ENCODE results near the gene CTNNA2. TPM values are rescaled to one million over a fixed set of nuclear protein-coding genes. Genes with fewer than 3 reads are reported as not detected.

Gene CTNNA2
- total RNA-seq, 2 donors from 2014 or later, result 0.37 to 0.92 TPM

GRCh38 chr2:80482276-80482675 is 969.4 kb downstream of the CTNNA2 start:
- intact Hi-C loops (cut with DNase I, micrococcal nuclease), result no loop called here
- DNase-seq (no peak), ATAC-seq (no peak)

GRCh38 chr2:80489717-80490116 is 976.9 kb downstream of the CTNNA2 start:
- ATAC-seq, result no peak
- DNase-seq, result no peak
- intact Hi-C loops (cut with DNase I, micrococcal nuclease), result no loop called here

- ATAC-seq (no peak), DNase-seq (no peak)
- intact Hi-C loops (cut with DNase I, micrococcal nuclease), result no loop called here
Measured at GRCh38 chr2:80490964-80491363, 978.1 kb downstream of the CTNNA2 start.

GRCh38 chr2:80496346-80496745 is 983.5 kb downstream of the CTNNA2 start:
- ATAC-seq (no peak), DNase-seq (no peak)
- intact Hi-C loops (cut with DNase I, micrococcal nuclease), result no loop called here

GRCh38 chr2:80496775-80497174 is 983.9 kb downstream of the CTNNA2 start:
- no peak for ATAC-seq
- intact Hi-C loops (cut with DNase I, micrococcal nuclease), result no loop called here

GRCh38 chr2:80499095-80499494 is 986.2 kb downstream of the CTNNA2 start:
- intact Hi-C loops (cut with DNase I, micrococcal nuclease), result no loop called here
- DNase-seq (peak in 1 of 2 donors; percentile 46), ATAC-seq (peak; percentile 50)

More at GRCh38 chr2:80496775-80497174, 983.9 kb downstream of the CTNNA2 start:
- DNase-seq, result no peak

GRCh38 chr2:80501874-80502624 is 989.2 kb downstream of the CTNNA2 start:
- intact Hi-C loops (cut with DNase I, micrococcal nuclease), result no loop called here
- DNase-seq, result no peak
- ATAC-seq, result no peak

- no peak for DNase-seq
- intact Hi-C loops (cut with DNase I, micrococcal nuclease), result no loop called here
- ATAC-seq, result no peak
Measured at GRCh38 chr2:80506563-80506962, 993.7 kb downstream of the CTNNA2 start.

- ATAC-seq (no peak), DNase-seq (no peak)
- intact Hi-C loops (cut with DNase I, micrococcal nuclease), result no loop called here
Measured at GRCh38 chr2:80510716-80511115, 997.9 kb downstream of the CTNNA2 start.

GRCh38 chr2:80515964-80516363 is 1003.1 kb downstream of the CTNNA2 start:
- intact Hi-C loops (cut with DNase I, micrococcal nuclease), result no loop called here
- DNase-seq, result no peak
- no peak for ATAC-seq

- DNase-seq (no peak), ATAC-seq (no peak)
- intact Hi-C loops (cut with DNase I, micrococcal nuclease), result no loop called here
Measured at GRCh38 chr2:80517316-80517715, 1004.5 kb downstream of the CTNNA2 start.

- ATAC-seq, result no peak
Measured at GRCh38 chr2:80519121-80519643, 1006.3 kb downstream of the CTNNA2 start.

GRCh38 chr2:80519699-80520291 is 1006.9 kb downstream of the CTNNA2 start:
- ATAC-seq (no peak), DNase-seq (no peak)
- intact Hi-C loops (cut with DNase I, micrococcal nuclease), result no loop called here

More at GRCh38 chr2:80519121-80519643, 1006.3 kb downstream of the CTNNA2 start:
- intact Hi-C loops (cut with DNase I, micrococcal nuclease), result no loop called here
- DNase-seq, result no peak

- intact Hi-C loops (cut with DNase I, micrococcal nuclease), result no loop called here
- DNase-seq (no peak), ATAC-seq (no peak)
Measured at GRCh38 chr2:80525152-80525551, 1012.3 kb downstream of the CTNNA2 start.

GRCh38 chr2:80527119-80527518 is 1014.3 kb downstream of the CTNNA2 start:
- no peak for ATAC-seq
- no peak for DNase-seq
- intact Hi-C loops (cut with DNase I, micrococcal nuclease), result no loop called here

GRCh38 chr2:80529466-80530165 is 1016.8 kb downstream of the CTNNA2 start:
- no peak for ATAC-seq
- DNase-seq, result no peak
- intact Hi-C loops (cut with DNase I, micrococcal nuclease), result no loop called here

GRCh38 chr2:80530442-80531064 is 1017.7 kb downstream of the CTNNA2 start:
- ATAC-seq, result no peak
- intact Hi-C loops (cut with DNase I, micrococcal nuclease), result no loop called here
- DNase-seq, result no peak

GRCh38 chr2:80531319-80531718 is 1018.5 kb downstream of the CTNNA2 start:
- intact Hi-C loops (cut with DNase I, micrococcal nuclease), result no loop called here
- no peak for ATAC-seq

GRCh38 chr2:80545420-80546210 is 1032.8 kb downstream of the CTNNA2 start:
- intact Hi-C loops (cut with DNase I, micrococcal nuclease), result no loop called here
- no peak for ATAC-seq
- no peak for DNase-seq

More at GRCh38 chr2:80531319-80531718, 1018.5 kb downstream of the CTNNA2 start:
- DNase-seq, result no peak

All from left colon (tissue), 2 donors.